ENCODE data around the gene ZDHHC20.

DNA sequence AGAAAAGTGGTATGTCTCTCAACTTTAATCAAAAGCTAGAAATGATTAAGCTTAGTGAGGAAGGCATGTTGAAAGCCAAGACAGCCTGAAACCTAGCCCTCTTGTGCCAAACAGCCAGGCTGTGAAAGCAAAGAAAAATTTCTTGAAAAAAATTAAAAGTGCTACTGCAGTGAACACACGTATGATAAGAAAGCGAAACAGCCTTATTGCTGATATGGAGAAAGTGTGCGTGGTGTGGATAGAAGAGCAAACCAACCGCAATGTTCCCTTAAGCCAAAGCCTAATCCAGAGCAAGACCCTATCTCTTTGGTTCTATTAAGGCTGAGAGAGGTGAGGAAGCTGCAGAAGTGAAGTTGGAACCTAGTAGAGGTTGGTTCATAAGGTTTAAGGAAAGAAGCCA is 96.4 kb downstream of the ZDHHC20 start:
- TF ChIP-seq SP1 (IDR thresholded peaks at IDR 0.05; ENCODE audit: low read depth, low read length): no peak
- no peak for TF ChIP-seq BRCA1 (IDR thresholded peaks at IDR 0.05; ENCODE audit: low read depth, low read length)
- TF ChIP-seq POLR2A (IDR thresholded peaks at IDR 0.05; ENCODE audit: low read depth, low read length): no peak
- TF ChIP-seq, protein P1, sequence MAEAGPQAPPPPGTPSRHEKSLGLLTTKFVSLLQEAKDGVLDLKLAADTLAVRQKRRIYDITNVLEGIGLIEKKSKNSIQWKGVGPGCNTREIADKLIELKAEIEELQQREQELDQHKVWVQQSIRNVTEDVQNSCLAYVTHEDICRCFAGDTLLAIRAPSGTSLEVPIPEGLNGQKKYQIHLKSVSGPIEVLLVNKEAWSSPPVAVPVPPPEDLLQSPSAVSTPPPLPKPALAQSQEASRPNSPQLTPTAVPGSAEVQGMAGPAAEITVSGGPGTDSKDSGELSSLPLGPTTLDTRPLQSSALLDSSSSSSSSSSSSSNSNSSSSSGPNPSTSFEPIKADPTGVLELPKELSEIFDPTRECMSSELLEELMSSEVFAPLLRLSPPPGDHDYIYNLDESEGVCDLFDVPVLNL (IDR thresholded peaks at IDR 0.05; ENCODE audit: low read depth, low read length): no peak
- TF ChIP-seq CTCF (IDR thresholded peaks at IDR 0.05 in 2 of 3, conservative IDR thresholded peaks at IDR 0.05 in 1 of 3; ENCODE audit: control insufficient read depth in 2 of 3, extremely low read depth in 1 of 3, insufficient read depth in 1 of 3, low read depth in 3 of 3, low read length in 3 of 3): no peak
- TF ChIP-seq CREB1 (IDR thresholded peaks at IDR 0.05; ENCODE audit: low read depth): no peak
- TF ChIP-seq EP300 (IDR thresholded peaks at IDR 0.05; ENCODE audit: borderline replicate concordance in 1 of 2, control insufficient read depth in 1 of 2, low read depth in 2 of 2, low read length in 2 of 2): no peak
- no peak for TF ChIP-seq E2F8 (IDR thresholded peaks at IDR 0.05; ENCODE audit: low read depth, partially characterized antibody)
